DND-41 (cell line): ENCODE measurements around the gene IER5.

Experiments used
- EZH2 ChIP-seq: IDR thresholded peaks from 3 replicates; pipeline ENCODE4 v1.6.1; 2012; ENCODE audit warnings: borderline replicate concordance, low read depth, mild to moderate bottlenecking, moderate library complexity, low read length, inconsistent platforms; ENCODE audit not compliant: severe bottlenecking
- TF ChIP-seq, protein P1 (sequence below): IDR thresholded peaks from 2 replicates; pipeline ENCODE4 v1.5.1; 2012; ENCODE audit warnings: borderline replicate concordance, low read length, moderate library complexity, mild to moderate bottlenecking; ENCODE audit not compliant: poor library complexity, severe bottlenecking; ENCODE audit errors: extremely low read depth

GRCh38 chr1:181062836-181063428 is 25.6 kb upstream of the IER5 start:
- TF ChIP-seq, protein P1, sequence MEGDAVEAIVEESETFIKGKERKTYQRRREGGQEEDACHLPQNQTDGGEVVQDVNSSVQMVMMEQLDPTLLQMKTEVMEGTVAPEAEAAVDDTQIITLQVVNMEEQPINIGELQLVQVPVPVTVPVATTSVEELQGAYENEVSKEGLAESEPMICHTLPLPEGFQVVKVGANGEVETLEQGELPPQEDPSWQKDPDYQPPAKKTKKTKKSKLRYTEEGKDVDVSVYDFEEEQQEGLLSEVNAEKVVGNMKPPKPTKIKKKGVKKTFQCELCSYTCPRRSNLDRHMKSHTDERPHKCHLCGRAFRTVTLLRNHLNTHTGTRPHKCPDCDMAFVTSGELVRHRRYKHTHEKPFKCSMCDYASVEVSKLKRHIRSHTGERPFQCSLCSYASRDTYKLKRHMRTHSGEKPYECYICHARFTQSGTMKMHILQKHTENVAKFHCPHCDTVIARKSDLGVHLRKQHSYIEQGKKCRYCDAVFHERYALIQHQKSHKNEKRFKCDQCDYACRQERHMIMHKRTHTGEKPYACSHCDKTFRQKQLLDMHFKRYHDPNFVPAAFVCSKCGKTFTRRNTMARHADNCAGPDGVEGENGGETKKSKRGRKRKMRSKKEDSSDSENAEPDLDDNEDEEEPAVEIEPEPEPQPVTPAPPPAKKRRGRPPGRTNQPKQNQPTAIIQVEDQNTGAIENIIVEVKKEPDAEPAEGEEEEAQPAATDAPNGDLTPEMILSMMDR: no peak
- no peak for TF ChIP-seq EZH2
